Activated B cell treated with CpG ODN at 0.5 μM for 24 hours (primary cell): ENCODE measurements around the gene LRRC74B. TPM values are rescaled to one million over a fixed set of nuclear protein-coding genes. Genes with fewer than 3 reads are reported as not detected.
"Not testable (repeated sequence)": the region's sequence is repeated elsewhere in the genome, so short reads cannot be mapped to it uniquely, and the experiment has no call there.

Experiments used
- ATAC-seq: fragments of 200-7000 bp; cut with Tn5 transposase; one replicate; pipeline ENCODE4 v1.10.0; 2021; ENCODE audit warnings: low read depth, mild to moderate bottlenecking, moderate library complexity
- CTCF ChIA-PET: fragments of 350-600 bp; sonication (Branson Sonifier 250); formaldehyde crosslinking; loops from one replicate; lab custom pipeline; 2021; ENCODE audit warnings: antibody characterized with exemption; lab: Charles Lee
- POLR2A ChIA-PET: fragments of 350-600 bp; sonication (Branson Sonifier 250); formaldehyde crosslinking; loops from one replicate; lab custom pipeline; 2021; ENCODE audit warnings: antibody characterized with exemption; lab: Charles Lee
- DNase-seq: peaks from one replicate; pipeline ENCODE4 v3.0.0; 2022
- H3K27ac Mint-ChIP-seq: one replicate; pipeline ENCODE4 v1.8.0; 2020; ENCODE audit warnings: mixed read lengths
- H3K27me3 Mint-ChIP-seq: one replicate; pipeline ENCODE4 v1.8.0; 2021; ENCODE audit warnings: mixed read lengths
- H3K36me3 Mint-ChIP-seq: one replicate; pipeline ENCODE4 v1.8.0; 2021; ENCODE audit warnings: low read depth, mixed read lengths
- H3K4me1 Mint-ChIP-seq: one replicate; pipeline ENCODE4 v1.8.0; 2021; ENCODE audit warnings: mixed read lengths
- H3K4me3 Mint-ChIP-seq: one replicate; pipeline ENCODE4 v1.8.0; 2020; ENCODE audit warnings: mild to moderate bottlenecking, mixed read lengths
- H3K9me3 Mint-ChIP-seq: one replicate; pipeline ENCODE4 v1.8.0; 2020; ENCODE audit warnings: mixed read lengths
- intact Hi-C: fragments of 100-400 bp; cut with micrococcal nuclease; formaldehyde crosslinking; loops from one replicate; pipeline ENCODE4 v1.15.1; 2024
- total RNA-seq: library from RNA; stranded (reverse); gene quantifications from 2 replicates; pipeline ENCODE4 v1.2.3, GENCODE V29; 2022
- TF ChIP-seq, protein P1 (sequence below): fragments of 200-600 bp; IDR thresholded peaks from one replicate; pipeline ENCODE4 v1.8.0; 2022; ENCODE audit warnings: antibody characterized with exemption, mild to moderate bottlenecking

LRRC74B gene
- total RNA-seq, 1 donor from 2014 or later = not detected

DNA sequence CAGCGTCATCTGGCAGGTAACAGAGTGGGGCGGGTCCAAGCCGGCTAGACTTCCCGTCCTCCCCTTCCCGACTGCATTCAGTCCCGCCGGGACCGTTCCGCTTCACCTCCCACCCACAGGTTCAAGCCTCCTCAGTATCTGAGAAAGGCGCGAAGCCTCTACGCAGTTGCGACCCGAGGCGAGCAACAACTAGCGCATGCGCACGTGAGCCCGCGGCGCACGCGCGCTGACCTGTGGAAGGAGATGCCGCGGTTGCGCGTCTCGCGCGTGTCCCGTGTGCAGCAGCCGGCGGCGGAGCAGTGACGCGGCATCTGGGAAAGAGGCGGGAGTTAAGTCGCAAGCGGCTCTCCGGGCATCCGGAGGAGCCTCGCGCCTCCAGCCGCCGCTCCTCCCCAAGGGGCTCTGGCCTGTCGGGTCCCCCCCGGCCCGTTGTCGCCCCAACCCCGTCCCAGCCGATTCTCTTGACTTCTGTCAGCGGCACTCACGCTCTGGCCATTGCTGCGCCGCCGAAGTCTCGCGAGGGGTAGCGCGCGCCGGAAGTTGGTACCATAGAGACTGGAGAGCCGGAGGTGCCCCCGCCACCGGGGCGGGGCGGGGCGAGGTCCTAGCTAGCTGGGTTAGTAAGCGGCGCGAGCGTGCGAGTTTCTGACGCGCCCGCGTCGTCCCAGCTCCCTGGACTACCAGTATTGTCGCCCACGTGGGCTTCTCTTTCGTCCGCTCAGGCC is 44.0 kb upstream of the LRRC74B start, which contains the start of gene THAP7:
THAP7 (minus strand) TSS at position 518 of the 725 bp plus-strand sequence; CDS start at position 311, 207 bp downstream.
- intact Hi-C loops = loop anchor here (1.0 to 5.0 kb wide), 8 partner anchors 13 to 885 kb away; partner anchors contain the start of genes AIFM3, CRKL, LZTR1 and PI4KA
- TF ChIP-seq, protein P1, sequence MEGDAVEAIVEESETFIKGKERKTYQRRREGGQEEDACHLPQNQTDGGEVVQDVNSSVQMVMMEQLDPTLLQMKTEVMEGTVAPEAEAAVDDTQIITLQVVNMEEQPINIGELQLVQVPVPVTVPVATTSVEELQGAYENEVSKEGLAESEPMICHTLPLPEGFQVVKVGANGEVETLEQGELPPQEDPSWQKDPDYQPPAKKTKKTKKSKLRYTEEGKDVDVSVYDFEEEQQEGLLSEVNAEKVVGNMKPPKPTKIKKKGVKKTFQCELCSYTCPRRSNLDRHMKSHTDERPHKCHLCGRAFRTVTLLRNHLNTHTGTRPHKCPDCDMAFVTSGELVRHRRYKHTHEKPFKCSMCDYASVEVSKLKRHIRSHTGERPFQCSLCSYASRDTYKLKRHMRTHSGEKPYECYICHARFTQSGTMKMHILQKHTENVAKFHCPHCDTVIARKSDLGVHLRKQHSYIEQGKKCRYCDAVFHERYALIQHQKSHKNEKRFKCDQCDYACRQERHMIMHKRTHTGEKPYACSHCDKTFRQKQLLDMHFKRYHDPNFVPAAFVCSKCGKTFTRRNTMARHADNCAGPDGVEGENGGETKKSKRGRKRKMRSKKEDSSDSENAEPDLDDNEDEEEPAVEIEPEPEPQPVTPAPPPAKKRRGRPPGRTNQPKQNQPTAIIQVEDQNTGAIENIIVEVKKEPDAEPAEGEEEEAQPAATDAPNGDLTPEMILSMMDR = no peak
- Mint-ChIP-seq H3K4me1 (peaks cover 26% of the 10 kb centered on the region), H3K27ac (peak within 1 kb of the TSS; percentile 98), H3K36me3 (peaks cover 28% of the 10 kb centered on the region), H3K9me3 (no peaks in the 10 kb centered on the region), H3K27me3 (no peaks in the 10 kb centered on the region), H3K4me3 (peak within 1 kb of the TSS; percentile 93)
- ChIA-PET CTCF (interaction anchor here (1.3 kb wide), 1 partner anchor 40 kb away, joined by 3 read pairs; no protein-coding TSS in a partner anchor), POLR2A (interaction anchor here (0.6 to 6.5 kb wide), 9 partner anchors 12 to 885 kb away, joined by 4 to 90 read pairs (median 5); partner anchors contain the start of genes CRKL, LRRC74B, LZTR1 and P2RX6)
- DNase-seq (peak; percentile 97), ATAC-seq (peak; percentile 88)

DNA sequence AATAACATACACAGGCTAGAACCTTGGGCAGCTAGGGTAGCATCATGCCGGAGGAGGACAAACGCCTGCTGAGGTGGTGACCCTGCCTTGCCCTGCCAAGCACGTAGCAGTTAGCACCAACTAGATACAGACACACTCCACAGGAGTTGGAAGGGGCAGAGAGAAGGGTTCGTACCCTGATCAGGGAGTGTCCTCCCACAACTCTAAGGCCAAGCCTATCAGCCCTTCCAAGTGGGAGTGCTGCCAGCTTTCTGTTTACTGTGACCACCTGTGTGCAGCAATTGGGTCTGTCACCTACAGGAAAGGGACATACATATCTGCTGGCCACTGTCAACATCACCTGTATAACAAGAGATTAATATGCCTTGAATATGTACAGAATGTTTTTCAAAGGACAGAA is 42.0 kb upstream of the LRRC74B start:
- H3K4me1 Mint-ChIP-seq = peaks cover 26% of the 10 kb centered on the region
- DNase-seq (no peak), ATAC-seq (no peak)
- H3K36me3 Mint-ChIP-seq = peaks cover 17% of the 10 kb centered on the region
- peak overlapping the region; percentile 98 for H3K27ac Mint-ChIP-seq
- ChIA-PET POLR2A (interaction anchor here (3.5 to 6.5 kb wide), 2 partner anchors 10 to 22 kb away, joined by 37 to 90 read pairs; partner anchors contain the start of genes LZTR1 and P2RX6), CTCF (no interaction called here)
- peak overlapping the region; percentile 93 for H3K4me3 Mint-ChIP-seq
- TF ChIP-seq, protein P1 = no peak
- no peaks in the 10 kb centered on the region for H3K27me3 Mint-ChIP-seq
- H3K9me3 Mint-ChIP-seq = no peaks in the 10 kb centered on the region
- intact Hi-C loops = loop anchor here (2.0 to 5.0 kb wide), 2 partner anchors 36 to 887 kb away; partner anchors contain the start of genes AIFM3, RANBP1 and TRMT2A

DNA sequence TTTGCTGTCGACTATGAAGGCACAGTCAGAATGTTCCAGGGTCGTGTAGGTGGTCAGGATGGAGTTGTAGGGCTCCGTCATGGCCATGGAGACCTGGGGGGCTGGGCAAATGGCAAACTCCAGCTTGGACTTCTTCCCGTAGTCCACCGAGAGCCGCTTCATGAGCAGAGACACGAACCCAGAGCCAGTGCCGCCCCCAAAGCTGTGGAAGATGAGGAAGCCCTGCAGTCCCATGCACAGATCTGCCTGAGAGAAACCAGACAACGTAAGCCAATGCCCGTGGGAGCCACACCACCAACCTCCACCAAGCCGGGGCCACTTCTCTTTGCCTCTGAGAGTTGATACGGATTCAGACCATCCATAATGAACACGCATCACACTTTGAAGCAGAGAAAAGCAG is 36.5 kb upstream of the LRRC74B start:
- CTCF ChIA-PET, H3K27me3 Mint-ChIP-seq, DNase-seq, H3K9me3 Mint-ChIP-seq, H3K36me3 Mint-ChIP-seq, H3K4me3 Mint-ChIP-seq, POLR2A ChIA-PET, H3K27ac Mint-ChIP-seq, ATAC-seq, intact Hi-C loops: not testable (repeated sequence)
- H3K4me1 Mint-ChIP-seq = peaks cover 10% of the 10 kb centered on the region

DNA sequence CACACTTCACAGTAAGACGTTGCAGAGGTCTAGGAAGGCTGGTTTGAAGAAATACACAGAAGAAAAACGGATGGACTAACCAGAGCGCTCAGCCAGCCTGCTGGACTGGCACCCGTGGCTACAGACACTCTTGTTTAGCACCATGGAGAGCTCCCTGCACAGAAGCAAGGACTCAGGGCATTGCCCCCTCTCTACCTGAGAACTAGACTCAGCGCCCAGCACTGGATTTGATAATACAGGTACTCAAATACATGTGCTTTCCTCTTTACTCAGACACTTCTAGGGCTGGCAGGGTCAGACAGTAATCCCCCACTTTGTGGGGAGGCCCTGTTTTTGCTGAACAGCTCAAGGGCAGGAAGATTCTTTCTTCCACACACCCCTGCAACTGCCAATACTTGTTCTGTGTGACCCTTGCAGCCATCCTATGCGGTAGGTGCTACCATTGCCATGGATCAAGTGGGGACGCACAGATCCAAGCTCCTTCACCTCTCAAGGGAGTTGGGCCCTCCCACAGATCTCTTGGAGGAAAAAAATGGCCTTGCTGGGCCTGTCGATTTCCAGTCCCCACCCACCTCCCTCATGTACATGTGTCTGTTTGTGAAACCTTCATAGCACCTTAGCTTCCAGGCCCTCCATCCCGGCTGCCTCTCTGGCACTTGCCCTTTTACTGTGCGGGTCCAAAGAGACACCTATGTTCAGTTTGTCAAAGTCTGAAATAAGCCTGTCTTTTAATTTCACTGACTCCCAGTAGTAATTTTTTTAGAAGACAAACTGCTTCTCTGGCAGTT is 35.9 kb upstream of the LRRC74B start:
- H3K27ac Mint-ChIP-seq = no peak overlapping the region
- H3K36me3 Mint-ChIP-seq = no peaks in the 10 kb centered on the region
- POLR2A ChIA-PET = no interaction called here
- CTCF ChIA-PET = no interaction called here
- peaks cover 16% of the 10 kb centered on the region for H3K4me1 Mint-ChIP-seq
- no peak overlapping the region for H3K4me3 Mint-ChIP-seq
- ATAC-seq (no peak), DNase-seq (no peak)
- intact Hi-C loops = loop anchor here (5.0 kb wide), 1 partner anchor 308 kb away; no protein-coding TSS in a partner anchor
- TF ChIP-seq, protein P1 = no peak
- no peaks in the 10 kb centered on the region for H3K27me3 Mint-ChIP-seq
- no peaks in the 10 kb centered on the region for H3K9me3 Mint-ChIP-seq

DNA sequence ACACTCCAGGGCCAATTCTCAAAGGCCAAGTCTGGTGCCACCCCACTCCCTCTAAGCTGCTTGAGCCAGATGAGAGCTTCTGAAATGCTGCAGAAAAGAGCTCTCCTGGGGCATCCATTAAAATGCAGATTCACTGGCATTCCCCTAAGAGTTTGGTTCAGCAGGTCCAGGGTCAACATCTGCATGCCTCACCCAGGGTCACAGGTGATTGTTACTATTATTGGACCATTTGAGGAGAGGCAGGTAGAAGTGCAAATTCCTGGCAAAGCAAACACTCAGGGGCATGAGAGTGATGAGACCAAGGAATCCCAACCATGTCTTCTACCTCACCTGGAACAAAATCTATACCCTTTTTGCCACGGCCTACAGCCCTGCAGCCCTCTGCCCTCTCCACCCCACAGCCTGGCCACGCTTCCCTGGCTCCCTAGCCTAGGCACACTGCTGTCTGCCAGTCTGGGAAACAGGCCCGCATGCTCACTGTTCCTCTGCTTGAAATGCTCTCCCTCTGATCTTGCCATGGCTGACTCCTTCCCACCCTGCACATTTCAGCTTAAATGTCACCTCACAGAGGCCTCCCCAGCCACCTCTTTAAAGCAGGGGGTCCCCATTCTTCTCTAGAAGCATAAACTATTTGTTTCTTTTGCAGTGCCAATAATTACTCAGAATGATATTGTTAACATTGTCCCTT is 35.2 kb upstream of the LRRC74B start:
- Mint-ChIP-seq H3K36me3 (no peaks in the 10 kb centered on the region), H3K4me3 (no peak overlapping the region), H3K9me3 (no peaks in the 10 kb centered on the region), H3K4me1 (peaks cover 24% of the 10 kb centered on the region), H3K27ac (no peak overlapping the region), H3K27me3 (no peaks in the 10 kb centered on the region)
- intact Hi-C loops = loop anchor here (5.0 kb wide), 1 partner anchor 308 kb away; no protein-coding TSS in a partner anchor
- POLR2A ChIA-PET = no interaction called here
- DNase-seq = no peak
- TF ChIP-seq, protein P1 = no peak
- CTCF ChIA-PET = no interaction called here
- ATAC-seq = no peak
